ENCODE measurements around the gene AGPAT1. TPM values are rescaled to one million over a fixed set of nuclear protein-coding genes. Genes with fewer than 3 reads are reported as not detected.
"Not testable (repeated sequence)": the region's sequence is repeated elsewhere in the genome, so short reads cannot be mapped to it uniquely, and the experiment has no call there.

Gene AGPAT1
- total and polyA plus RNA-seq, 7 donors: 35.0 to 77.8 (median 47.4) TPM

GRCh38 chr6:32194825-32195651 lies 19.2 kb upstream of the AGPAT1 start:
- Histone ChIP-seq H3K4me1 (peaks cover 25% of the 10 kb centered on the region), H3K27me3 (ENCODE audit: insufficient read depth in 3 of 3, low read length in 2 of 3) (no peaks in the 10 kb centered on the region), H3K9me3 (no peaks in the 10 kb centered on the region), H3K27ac (peak overlapping the region; percentile 99), H3K4me3 (peak overlapping the region; percentile 88), H3K36me3 (ENCODE audit: insufficient read depth in 1 of 2, low read depth in 1 of 2) (no peaks in the 10 kb centered on the region)
- TF ChIP-seq CTCF (IDR thresholded peaks at IDR 0.05): peak; percentile 44
- DNase-seq (no peak), ATAC-seq (peak; percentile 15 to 47 (median 29))
- 16 to 17% (median 17%) methylated on average over 15 of the region's 15 CpGs for WGBS, 3 donors
- intact Hi-C loops (cut with DNase I): loop anchor here (1.0 to 10.0 kb wide), 3 partner anchors 77 to 1000 kb away; partner anchors contain the start of gene COL11A2 (in 1 of the 2)

- Histone ChIP-seq H3K27ac (peak overlapping the region; percentile 99), H3K36me3 (ENCODE audit: insufficient read depth in 1 of 2, low read depth in 1 of 2) (no peaks in the 10 kb centered on the region), H3K9me3 (no peaks in the 10 kb centered on the region), H3K27me3 (ENCODE audit: insufficient read depth in 3 of 3, low read length in 2 of 3) (no peaks in the 10 kb centered on the region), H3K4me1 (peaks cover 25% of the 10 kb centered on the region), H3K4me3 (peak overlapping the region; percentile 88)
- ATAC-seq (no peak), DNase-seq (no peak)
- intact Hi-C loops (cut with DNase I): loop anchor here in 1 of 2 donors (10.0 kb wide), 1 partner anchor 1000 kb away; the partner anchor contains the start of gene COL11A2
- TF ChIP-seq CTCF (IDR thresholded peaks at IDR 0.05): no peak
- WGBS, 3 donors: 89 to 94% (median 92%) methylated on average over 4 of the region's 4 CpGs
These were observed 18.5 kb upstream of the AGPAT1 start for GRCh38 chr6:32194388-32194787.

GRCh38 chr6:32193096-32193495 lies 17.2 kb upstream of the AGPAT1 start:
- H3K36me3 ChIP-seq (ENCODE audit: insufficient read depth in 1 of 2, low read depth in 1 of 2); H3K9me3 ChIP-seq; H3K27me3 ChIP-seq (ENCODE audit: insufficient read depth in 3 of 3, low read length in 2 of 3); DNase-seq; ATAC-seq: not testable (repeated sequence)
- WGBS, 3 donors: 77 to 86% (median 84%) methylated on average over 13 of the region's 13 CpGs
- Histone ChIP-seq H3K27ac (peak overlapping the region; percentile 48), H3K4me1 (peaks cover 28% of the 10 kb centered on the region), H3K4me3 (peak overlapping the region; percentile 77)
- intact Hi-C loops (cut with DNase I): loop anchor here in 1 of 2 donors (10.0 kb wide), 1 partner anchor 1002 kb away; the partner anchor contains the start of gene COL11A2

GRCh38 chr6:32192608-32193039 lies 16.7 kb upstream of the AGPAT1 start, which contains the start of gene GPSM3:
TSS of gene GPSM3 (minus strand) at chr6:32192643. CDS start at chr6:32192513, 130 bp downstream.
- Histone ChIP-seq H3K4me3 (peak within 1 kb of the TSS; percentile 77), H3K36me3 (ENCODE audit: insufficient read depth in 1 of 2, low read depth in 1 of 2) (peaks cover 0 to 4% of the 10 kb centered on the region in 2 donors), H3K4me1 (peaks cover 28% of the 10 kb centered on the region), H3K9me3 (no peaks in the 10 kb centered on the region), H3K27me3 (ENCODE audit: insufficient read depth in 3 of 3, low read length in 2 of 3) (no peaks in the 10 kb centered on the region), H3K27ac (peak within 1 kb of the TSS; percentile 48)
- ATAC-seq: no peak
- 43 to 59% (median 50%) methylated on average over 5 of the region's 5 CpGs for WGBS, 3 donors
- intact Hi-C loops (cut with DNase I): loop anchor here in 1 of 2 donors (10.0 kb wide), 1 partner anchor 1002 kb away; the partner anchor contains the start of gene COL11A2
- peak; percentile 53 to 78 for DNase-seq
- no peak for TF ChIP-seq CTCF (IDR thresholded peaks at IDR 0.05)
